Activated CD4-positive, alpha-beta T cell treated with anti-CD3 and anti-CD28 coated beads for 36 hours (primary cell): ENCODE data around the gene PA2G4. TPM values are rescaled to one million over a fixed set of nuclear protein-coding genes. Genes with fewer than 3 reads are reported as not detected.
"Not testable (repeated sequence)": the region's sequence is repeated elsewhere in the genome, so short reads cannot be mapped to it uniquely, and the experiment has no call there.

Source experiments
- ATAC-seq: fragments of 200-7000 bp; cut with Tn5 transposase; one replicate; pipeline ENCODE4 v1.10.0; 2021; ENCODE audit warnings: mild to moderate bottlenecking, moderate library complexity
- CTCF ChIA-PET: fragments of 350-600 bp; sonication (Branson Sonifier 250); formaldehyde crosslinking; loops from one replicate; lab custom pipeline; 2021; ENCODE audit warnings: antibody characterized with exemption; lab: Charles Lee
- POLR2A ChIA-PET: fragments of 350-600 bp; sonication (Branson Sonifier 250); formaldehyde crosslinking; loops from one replicate; lab custom pipeline; 2021; ENCODE audit warnings: antibody characterized with exemption, inconsistent platforms; lab: Charles Lee
- DNase-seq: peaks from one replicate; pipeline ENCODE4 v3.0.0-alpha.2; 2020
- H3K27ac Mint-ChIP-seq: one replicate; pipeline ENCODE4 v1.8.0; 2021; ENCODE audit warnings: mixed read lengths
- H3K27me3 Mint-ChIP-seq: one replicate; pipeline ENCODE4 v1.8.0; 2021; ENCODE audit warnings: mixed read lengths
- H3K36me3 Mint-ChIP-seq: one replicate; pipeline ENCODE4 v1.8.0; 2021; ENCODE audit warnings: low read depth, mixed read lengths
- H3K4me1 Mint-ChIP-seq: one replicate; pipeline ENCODE4 v1.8.0; 2021; ENCODE audit warnings: mixed read lengths
- H3K4me3 Mint-ChIP-seq: one replicate; pipeline ENCODE4 v1.8.0; 2021; ENCODE audit warnings: mild to moderate bottlenecking, moderate library complexity, mixed read lengths
- H3K9me3 Mint-ChIP-seq: one replicate; pipeline ENCODE4 v1.8.0; 2021; ENCODE audit warnings: low read depth, mixed read lengths
- intact Hi-C, 2 experiments: fragments of 100-400 bp; cut with DNase I in 1 of 2; cut with micrococcal nuclease in 1 of 2; formaldehyde crosslinking; loops; one replicate each; pipeline versions ENCODE4 v1.14.2 to v1.15.1; 2022 to 2024; cut with DNase I, micrococcal nuclease
- total RNA-seq, 2 experiments: library from RNA; stranded (reverse); gene quantifications; one replicate each; pipeline ENCODE4 v1.2.3, GENCODE V29; 2021

PA2G4 gene
- total RNA-seq, 2 experiments from 2014 or later = 446 to 695 TPM

- intact Hi-C loops = loop anchor here (5.0 to 10.0 kb wide), 7 partner anchors 298 to 1831 kb away; partner anchors contain the start of genes NAB2 (in 2 of the 2), ATP5F1B (in 1 of the 2), CBX5 (in 1 of the 2) and DDIT3 (in 1 of the 2)
- CTCF ChIA-PET = interaction anchor here (0.7 to 6.1 kb wide), 6 partner anchors 8 to 68 kb away, joined by 3 to 47 read pairs (median 6); partner anchors contain the start of genes ESYT1, MYL6B and PA2G4
- H3K27me3 Mint-ChIP-seq = no peaks in the 10 kb centered on the region
- H3K4me3 Mint-ChIP-seq = peak overlapping the region; percentile 97
- peaks cover 24% of the 10 kb centered on the region for H3K4me1 Mint-ChIP-seq
- peaks cover 56% of the 10 kb centered on the region for H3K36me3 Mint-ChIP-seq
- ATAC-seq = no peak
- POLR2A ChIA-PET = interaction anchor here (0.6 to 4.7 kb wide), 6 partner anchors 11 to 376 kb away, joined by 3 to 76 read pairs (median 5); partner anchors contain the start of genes ESYT1, PA2G4, RAB5B and SMARCC2
- H3K9me3 Mint-ChIP-seq = no peaks in the 10 kb centered on the region
- H3K27ac Mint-ChIP-seq = peak overlapping the region; percentile 100
- DNase-seq = no peak
Measured at GRCh38 chr12:56115329-56115728, 11.0 kb downstream of the PA2G4 start.

DNA sequence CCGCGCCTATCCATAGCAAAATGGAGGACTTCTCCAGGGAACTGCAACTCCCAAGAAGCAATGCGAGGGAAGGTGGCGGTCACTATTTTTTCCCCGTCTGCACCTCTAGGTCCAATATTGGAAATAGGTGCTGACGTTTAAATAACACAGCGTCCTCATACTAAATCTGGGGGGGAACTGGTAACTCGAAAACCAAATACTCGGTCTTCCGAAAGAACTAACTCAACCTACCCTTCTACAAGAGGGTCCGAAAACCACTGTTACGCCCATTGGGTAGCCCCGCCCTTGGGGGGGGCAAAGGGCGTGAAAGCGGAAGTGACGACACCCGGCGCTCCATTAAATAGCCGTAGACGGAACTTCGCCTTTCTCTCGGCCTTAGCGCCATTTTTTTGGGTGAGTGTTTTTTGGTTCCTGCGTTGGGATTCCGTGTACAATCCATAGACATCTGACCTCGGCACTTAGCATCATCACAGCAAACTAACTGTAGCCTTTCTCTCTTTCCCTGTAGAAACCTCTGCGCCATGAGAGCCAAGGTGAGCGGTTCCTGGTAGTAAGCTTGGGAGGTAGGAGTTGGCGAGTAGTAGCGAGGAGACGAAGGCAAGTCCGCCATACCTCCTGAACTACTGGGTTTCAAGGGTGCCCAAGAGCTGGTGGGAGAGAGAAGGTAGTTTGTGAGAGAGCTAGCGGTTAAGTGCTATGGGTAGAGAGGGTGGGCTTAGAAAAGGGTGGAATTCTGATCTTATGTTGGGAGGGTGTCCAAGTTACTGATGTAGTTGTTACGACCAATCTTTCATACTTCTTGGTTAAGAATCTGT lies 12.1 kb downstream of the PA2G4 start, which contains the start of gene RPL41:
Gene RPL41 (plus strand): TSS at position 367 of the 815 bp plus-strand sequence.
- H3K9me3 Mint-ChIP-seq = no peaks in the 10 kb centered on the region

GRCh38 chr12:56117082-56117706 lies 12.8 kb downstream of the PA2G4 start:
- H3K9me3 Mint-ChIP-seq, H3K27me3 Mint-ChIP-seq, ATAC-seq, DNase-seq: not testable (repeated sequence)
- POLR2A ChIA-PET = interaction anchor here (0.7 to 4.7 kb wide), 13 partner anchors 9 to 300 kb away, joined by 3 to 76 read pairs (median 7); partner anchors contain the start of genes ESYT1, MYL6B, PA2G4 and RAB5B
- Mint-ChIP-seq H3K4me1 (peaks cover 24% of the 10 kb centered on the region), H3K4me3 (peak overlapping the region; percentile 97), H3K27ac (peak overlapping the region; percentile 100), H3K36me3 (peaks cover 47% of the 10 kb centered on the region)
- intact Hi-C loops = loop anchor here (2.0 to 10.0 kb wide), 9 partner anchors 300 to 1832 kb away; partner anchors contain the start of genes NAB2 (in 2 of the 2), ATP5F1B (in 1 of the 2), CBX5 (in 1 of the 2) and DDIT3 (in 1 of the 2)
- CTCF ChIA-PET = interaction anchor here (0.9 to 6.1 kb wide), 9 partner anchors 10 to 347 kb away, joined by 5 to 71 read pairs (median 9); partner anchors contain the start of genes MYL6B, PA2G4, RAB5B and RNF41

More for the DNA sequence above, 12.1 kb downstream of the PA2G4 start, which contains the start of gene RPL41:
- ChIA-PET CTCF (interaction anchor here (0.5 to 6.1 kb wide), 9 partner anchors 10 to 348 kb away, joined by 3 to 71 read pairs (median 7); partner anchors contain the start of genes ESYT1, PA2G4, RNF41 and SMARCC2), POLR2A (interaction anchor here (0.7 to 4.7 kb wide), 9 partner anchors 10 to 378 kb away, joined by 3 to 76 read pairs (median 5); partner anchors contain the start of genes ESYT1, MYL6B, PA2G4 and RAB5B)
- ATAC-seq (peak; percentile 54), DNase-seq (peak; percentile 96)
- intact Hi-C loops = loop anchor here (1.0 to 10.0 kb wide), 13 partner anchors 12 to 1832 kb away; partner anchors contain the start of genes NAB2 (in 2 of the 2), PA2G4 (in 2 of the 2), ATP5F1B (in 1 of the 2) and CBX5 (in 1 of the 2)
- peak within 1 kb of the TSS; percentile 100 for H3K27ac Mint-ChIP-seq
- no peaks in the 10 kb centered on the region for H3K27me3 Mint-ChIP-seq
- peaks cover 24% of the 10 kb centered on the region for H3K4me1 Mint-ChIP-seq
- peaks cover 52% of the 10 kb centered on the region for H3K36me3 Mint-ChIP-seq
- H3K4me3 Mint-ChIP-seq = peak within 1 kb of the TSS; percentile 97

DNA sequence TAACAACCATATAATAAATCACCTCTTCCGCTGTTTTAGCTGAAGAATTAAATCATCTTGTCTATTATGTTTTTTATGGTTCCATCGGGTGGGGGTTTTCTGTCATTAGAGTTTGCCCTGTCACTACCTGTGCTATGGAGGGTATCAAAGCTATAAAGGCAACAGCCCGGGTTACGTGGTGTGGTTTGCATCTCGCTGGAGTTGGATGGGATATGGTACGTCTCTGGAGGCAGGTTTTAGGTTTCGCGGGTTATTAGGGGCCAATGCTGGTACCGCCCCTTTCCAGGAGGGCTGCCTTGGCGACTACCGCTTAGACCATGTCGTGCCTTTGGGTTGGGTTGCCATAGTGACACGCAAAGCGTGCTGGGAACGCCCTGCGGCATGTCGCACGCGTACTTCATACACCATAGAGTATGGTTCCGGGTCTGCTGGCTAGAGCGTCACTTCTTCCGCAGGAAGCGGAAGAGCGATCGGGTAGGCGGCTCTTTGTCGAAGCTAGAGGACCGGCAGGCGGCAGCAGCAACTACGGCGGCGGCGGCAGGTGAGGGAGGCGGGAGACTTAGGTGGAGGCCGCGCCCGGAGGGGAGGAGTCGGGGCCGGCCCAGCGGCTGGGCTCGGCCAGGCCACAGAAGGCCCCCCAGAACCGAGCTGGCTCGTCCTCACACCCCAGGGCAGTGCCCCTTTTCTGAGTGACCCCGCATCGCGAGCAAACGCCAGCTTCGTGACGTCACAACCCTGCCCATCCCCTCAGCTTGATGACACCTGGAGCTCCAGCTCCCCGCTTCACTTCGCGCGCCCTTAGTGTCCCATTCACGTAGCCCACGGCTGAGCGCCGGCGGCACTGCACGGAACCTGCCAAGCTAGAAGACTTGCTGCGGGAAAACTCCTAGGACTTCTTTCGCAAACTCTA lies 13.7 kb downstream of the PA2G4 start, which contains the start of gene ZC3H10:
Gene ZC3H10 (plus strand): TSS at position 489 of the 910 bp plus-strand sequence. CDS start 2,297 bp downstream, outside the sequence.
- H3K9me3 Mint-ChIP-seq = no peaks in the 10 kb centered on the region
- H3K27ac Mint-ChIP-seq = peak within 1 kb of the TSS; percentile 100
- peak within 1 kb of the TSS; percentile 97 for H3K4me3 Mint-ChIP-seq
- no peaks in the 10 kb centered on the region for H3K27me3 Mint-ChIP-seq
- ChIA-PET POLR2A (interaction anchor here (0.6 to 4.7 kb wide), 16 partner anchors 10 to 379 kb away, joined by 3 to 76 read pairs (median 9); partner anchors contain the start of genes ESYT1, MYL6, ORMDL2 and PA2G4), CTCF (interaction anchor here (0.5 to 6.1 kb wide), 31 partner anchors 8 to 1821 kb away, joined by 3 to 71 read pairs (median 5); partner anchors contain the start of genes ESYT1, MYL6, MYL6B and PA2G4)
- H3K36me3 Mint-ChIP-seq = peaks cover 39% of the 10 kb centered on the region
- DNase-seq (peak; percentile 99), ATAC-seq (peak; percentile 77)
- H3K4me1 Mint-ChIP-seq = peaks cover 24% of the 10 kb centered on the region
- intact Hi-C loops = loop anchor here (1.0 to 10.0 kb wide), 26 partner anchors 8 to 1833 kb away; partner anchors contain the start of genes MYL6 (in 2 of the 2), NAB2 (in 2 of the 2), RPS26 (in 2 of the 2) and SARNP (in 2 of the 2)

DNA sequence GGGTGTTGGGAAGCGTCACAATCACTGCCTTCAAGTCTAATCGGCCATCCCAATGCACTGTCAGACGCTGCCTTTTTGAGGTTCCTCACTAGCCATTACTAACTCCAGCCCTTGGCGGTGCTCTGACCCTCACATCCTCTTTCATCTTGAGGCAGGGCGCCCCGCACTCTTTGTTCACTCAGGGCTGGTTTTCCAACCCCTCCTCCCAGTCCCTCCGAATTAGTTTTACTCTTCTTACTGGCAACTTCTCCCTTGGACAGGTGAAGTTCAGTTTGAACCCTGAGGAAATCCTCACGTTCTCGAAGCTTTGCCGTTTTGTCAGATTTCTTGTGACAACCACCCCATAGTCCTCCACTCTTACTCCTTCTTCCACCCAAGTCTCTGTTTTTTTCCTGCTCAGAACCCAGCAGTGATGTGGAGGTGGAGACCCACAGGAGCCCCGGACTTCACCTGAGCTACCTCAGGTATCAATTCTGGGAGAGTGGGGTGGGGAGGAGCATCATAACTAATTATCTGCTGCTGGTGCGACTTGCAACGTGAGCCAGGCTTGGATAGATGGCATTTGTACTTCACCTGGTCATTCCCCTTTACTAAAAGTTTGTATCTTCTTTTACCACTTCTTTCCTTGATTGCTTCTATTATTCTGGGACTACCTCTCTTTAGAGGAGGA lies 14.5 kb downstream of the PA2G4 start:
- H3K36me3 Mint-ChIP-seq = peaks cover 31% of the 10 kb centered on the region
- DNase-seq (no peak), ATAC-seq (no peak)
- no peaks in the 10 kb centered on the region for H3K9me3 Mint-ChIP-seq
- H3K27me3 Mint-ChIP-seq = no peaks in the 10 kb centered on the region
- H3K27ac Mint-ChIP-seq = peak overlapping the region; percentile 82
- intact Hi-C loops = loop anchor here (1.0 to 10.0 kb wide), 27 partner anchors 7 to 1834 kb away; partner anchors contain the start of genes MYL6 (in 2 of the 2), NAB2 (in 2 of the 2), NABP2 (in 2 of the 2) and RPS26 (in 2 of the 2)
- ChIA-PET CTCF (interaction anchor here (0.5 to 6.1 kb wide), 30 partner anchors 7 to 1822 kb away, joined by 3 to 71 read pairs (median 4); partner anchors contain the start of genes ESYT1, MYL6, MYL6B and PA2G4), POLR2A (interaction anchor here (0.6 to 4.7 kb wide), 16 partner anchors 9 to 380 kb away, joined by 3 to 76 read pairs (median 9); partner anchors contain the start of genes ESYT1, MYL6, ORMDL2 and PA2G4)
- peak overlapping the region; percentile 97 for H3K4me3 Mint-ChIP-seq
- H3K4me1 Mint-ChIP-seq = peaks cover 24% of the 10 kb centered on the region

GRCh38 chr12:56119361-56119796 lies 15.0 kb downstream of the PA2G4 start:
- peaks cover 28% of the 10 kb centered on the region for H3K36me3 Mint-ChIP-seq
- H3K4me3 Mint-ChIP-seq = peak overlapping the region; percentile 97
- ChIA-PET CTCF (interaction anchor here (0.5 to 6.1 kb wide), 31 partner anchors 9 to 518 kb away, joined by 3 to 71 read pairs (median 4); partner anchors contain the start of genes ESYT1, MYL6, MYL6B and PA2G4), POLR2A (interaction anchor here (1.7 to 4.0 kb wide), 3 partner anchors 9 to 146 kb away, joined by 9 to 48 read pairs (median 14); partner anchors contain the start of genes ESYT1, MYL6 and RAB5B)
- ATAC-seq (no peak), DNase-seq (peak; percentile 73)
- peak overlapping the region; percentile 82 for H3K27ac Mint-ChIP-seq
- intact Hi-C loops = loop anchor here (1.0 to 10.0 kb wide), 15 partner anchors 39 to 1835 kb away; partner anchors contain the start of genes NAB2 (in 2 of the 2), ANKRD52 (in 1 of the 2), ATP5F1B (in 1 of the 2) and CBX5 (in 1 of the 2)
- peaks cover 24% of the 10 kb centered on the region for H3K4me1 Mint-ChIP-seq
- no peaks in the 10 kb centered on the region for H3K27me3 Mint-ChIP-seq
- H3K9me3 Mint-ChIP-seq = no peaks in the 10 kb centered on the region

- H3K4me1 Mint-ChIP-seq = peaks cover 26% of the 10 kb centered on the region
- CTCF ChIA-PET = interaction anchor here (0.5 to 6.1 kb wide), 25 partner anchors 8 to 517 kb away, joined by 3 to 71 read pairs (median 3); partner anchors contain the start of genes ESYT1, MYL6, MYL6B and PA2G4
- peaks cover 28% of the 10 kb centered on the region for H3K36me3 Mint-ChIP-seq
- H3K27me3 Mint-ChIP-seq = no peaks in the 10 kb centered on the region
- H3K4me3 Mint-ChIP-seq = no peak overlapping the region
- DNase-seq = no peak
- POLR2A ChIA-PET = no interaction called here
- intact Hi-C loops = no loop called here
- H3K9me3 Mint-ChIP-seq = no peaks in the 10 kb centered on the region
- ATAC-seq = no peak
- peak overlapping the region; percentile 58 for H3K27ac Mint-ChIP-seq
Measured at GRCh38 chr12:56120158-56120846, 15.9 kb downstream of the PA2G4 start.

DNA sequence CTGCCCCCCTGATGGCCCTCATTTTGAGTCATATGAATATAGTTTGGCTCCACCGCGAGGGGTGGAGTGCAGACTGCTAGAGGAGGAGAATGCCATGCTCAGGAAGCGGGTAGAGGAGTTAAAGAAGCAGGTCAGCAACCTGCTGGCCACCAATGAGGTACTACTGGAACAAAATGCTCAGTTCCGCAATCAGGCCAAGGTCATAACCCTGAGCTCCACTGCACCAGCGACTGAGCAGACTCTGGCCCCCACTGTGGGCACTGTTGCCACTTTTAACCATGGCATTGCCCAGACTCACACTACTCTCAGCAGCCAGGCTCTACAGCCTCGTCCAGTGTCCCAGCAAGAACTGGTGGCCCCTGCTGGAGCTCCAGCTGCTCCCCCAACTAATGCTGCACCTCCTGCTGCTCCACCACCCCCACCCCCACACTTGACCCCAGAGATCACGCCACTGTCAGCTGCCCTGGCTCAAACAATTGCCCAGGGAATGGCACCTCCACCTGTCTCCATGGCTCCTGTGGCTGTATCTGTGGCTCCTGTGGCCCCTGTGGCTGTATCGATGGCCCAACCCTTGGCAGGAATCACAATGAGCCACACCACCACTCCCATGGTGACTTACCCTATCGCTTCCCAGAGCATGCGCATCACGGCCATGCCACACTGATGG lies 17.0 kb downstream of the PA2G4 start:
- CTCF ChIA-PET = interaction anchor here (0.6 to 1.1 kb wide), 3 partner anchors 12 to 343 kb away, joined by 3 read pairs; no protein-coding TSS in a partner anchor
- H3K27ac Mint-ChIP-seq = no peak overlapping the region

More for the DNA sequence above, 17.0 kb downstream of the PA2G4 start:
- Mint-ChIP-seq H3K4me3 (no peak overlapping the region), H3K27me3 (no peaks in the 10 kb centered on the region), H3K4me1 (peaks cover 28% of the 10 kb centered on the region), H3K36me3 (peaks cover 28% of the 10 kb centered on the region), H3K9me3 (no peaks in the 10 kb centered on the region)
- POLR2A ChIA-PET = no interaction called here
- DNase-seq (no peak), ATAC-seq (no peak)
- intact Hi-C loops = no loop called here
